HUES6 (cell line): Measurements from ENCODE around the gene NBL1.

Experiments
- H3K27ac ChIP-seq: 2 replicates; pipeline ENCODE4 v1.7.0; 2013; ENCODE audit warnings: low read depth, mild to moderate bottlenecking, low read length, inconsistent platforms
- H3K27me3 ChIP-seq: 2 replicates; pipeline ENCODE4 v1.6.1; 2013; ENCODE audit warnings: low read length; ENCODE audit not compliant: control insufficient read depth, insufficient read depth
- H3K36me3 ChIP-seq: 2 replicates; pipeline ENCODE4 v1.6.1; 2013; ENCODE audit warnings: low read length; ENCODE audit not compliant: control insufficient read depth, insufficient read depth
- H3K4me1 ChIP-seq: 2 replicates; pipeline ENCODE4 v1.6.1; 2013; ENCODE audit warnings: low read length; ENCODE audit not compliant: control insufficient read depth, insufficient read depth
- H3K4me3 ChIP-seq: 2 replicates; pipeline ENCODE4 v1.5.1; 2013; ENCODE audit warnings: low read depth, low read length
- H3K9ac ChIP-seq: one replicate; pipeline ENCODE4 v1.6.1; 2013; ENCODE audit warnings: mild to moderate bottlenecking, low read length
- H3K9me3 ChIP-seq: 2 replicates; pipeline ENCODE4 v1.6.1; 2013; ENCODE audit warnings: low read depth, low read length; ENCODE audit not compliant: control insufficient read depth, insufficient read depth

Gene NBL1

GRCh38 chr1:19647643-19648042, 3.5 kb downstream of the NBL1 start:
- Histone ChIP-seq H3K27me3 (peaks cover 35% of the 10 kb centered on the region), H3K9me3 (no peaks in the 10 kb centered on the region), H3K36me3 (no peaks in the 10 kb centered on the region), H3K9ac (no peak overlapping the region), H3K4me3 (no peak overlapping the region), H3K4me1 (peaks cover 22% of the 10 kb centered on the region; the same call in 1 of the 2 replicates), H3K27ac (no peak overlapping the region)

GRCh38 chr1:19648239-19648638, 4.1 kb downstream of the NBL1 start:
- Histone ChIP-seq H3K27ac (no peak overlapping the region), H3K36me3 (no peaks in the 10 kb centered on the region), H3K4me1 (peaks cover 21% of the 10 kb centered on the region; the same call in 1 of the 2 replicates), H3K9me3 (no peaks in the 10 kb centered on the region), H3K27me3 (peaks cover 29% of the 10 kb centered on the region), H3K4me3 (no peak overlapping the region), H3K9ac (no peak overlapping the region)

GRCh38 chr1:19648689-19649088, 4.6 kb downstream of the NBL1 start:
- H3K27ac ChIP-seq: no peak overlapping the region
- peaks cover 24% of the 10 kb centered on the region for H3K27me3 ChIP-seq
- no peaks in the 10 kb centered on the region for H3K9me3 ChIP-seq
- peaks cover 21% of the 10 kb centered on the region; the same call in 1 of the 2 replicates for H3K4me1 ChIP-seq
- no peaks in the 10 kb centered on the region for H3K36me3 ChIP-seq
- no peak overlapping the region for H3K4me3 ChIP-seq
- no peak overlapping the region for H3K9ac ChIP-seq

- Histone ChIP-seq H3K4me3 (no peak overlapping the region), H3K4me1 (peaks cover 21% of the 10 kb centered on the region; the same call in 1 of the 2 replicates), H3K27me3 (peaks cover 10% of the 10 kb centered on the region), H3K36me3 (no peaks in the 10 kb centered on the region), H3K9me3 (no peaks in the 10 kb centered on the region), H3K27ac (no peak overlapping the region), H3K9ac (no peak overlapping the region)
Observed at GRCh38 chr1:19650416-19651140, 6.5 kb downstream of the NBL1 start.

GRCh38 chr1:19651141-19651737, 7.1 kb downstream of the NBL1 start:
- peaks cover 4% of the 10 kb centered on the region for H3K27me3 ChIP-seq
- peaks cover 16% of the 10 kb centered on the region; the same call in 1 of the 2 replicates for H3K4me1 ChIP-seq
- no peak overlapping the region for H3K9ac ChIP-seq
- H3K4me3 ChIP-seq: no peak overlapping the region
- no peaks in the 10 kb centered on the region for H3K9me3 ChIP-seq
- H3K36me3 ChIP-seq: no peaks in the 10 kb centered on the region
- no peak overlapping the region for H3K27ac ChIP-seq

GRCh38 chr1:19654386-19654785, 10.3 kb downstream of the NBL1 start:
- Histone ChIP-seq H3K27ac (peak overlapping the region; percentile 80), H3K4me3 (no peak overlapping the region), H3K36me3 (no peaks in the 10 kb centered on the region), H3K9ac (peak overlapping the region; percentile 59), H3K4me1 (peaks cover 16% of the 10 kb centered on the region; the same call in 1 of the 2 replicates), H3K9me3 (no peaks in the 10 kb centered on the region), H3K27me3 (no peaks in the 10 kb centered on the region)

GRCh38 chr1:19654886-19655717, 11.0 kb downstream of the NBL1 start:
- H3K4me3 ChIP-seq: no peak overlapping the region
- H3K27me3 ChIP-seq: no peaks in the 10 kb centered on the region
- H3K9ac ChIP-seq: no peak overlapping the region
- H3K4me1 ChIP-seq: peaks cover 16% of the 10 kb centered on the region; the same call in 1 of the 2 replicates
- H3K36me3 ChIP-seq: no peaks in the 10 kb centered on the region
- H3K27ac ChIP-seq: peak overlapping the region; percentile 80; the same call in 1 of the 2 replicates
- H3K9me3 ChIP-seq: no peaks in the 10 kb centered on the region

- H3K9me3 ChIP-seq: no peaks in the 10 kb centered on the region
- H3K4me3 ChIP-seq: no peak overlapping the region
- H3K27me3 ChIP-seq: no peaks in the 10 kb centered on the region
- H3K9ac ChIP-seq: no peak overlapping the region
- H3K27ac ChIP-seq: no peak overlapping the region
- no peaks in the 10 kb centered on the region for H3K36me3 ChIP-seq
- peaks cover 15% of the 10 kb centered on the region; the same call in 1 of the 2 replicates for H3K4me1 ChIP-seq
Observed at GRCh38 chr1:19655718-19656080, 11.6 kb downstream of the NBL1 start.

- no peak overlapping the region for H3K4me3 ChIP-seq
- H3K27ac ChIP-seq: no peak overlapping the region
- H3K27me3 ChIP-seq: no peaks in the 10 kb centered on the region
- no peaks in the 10 kb centered on the region for H3K36me3 ChIP-seq
- peaks cover 11% of the 10 kb centered on the region; the same call in 1 of the 2 replicates for H3K4me1 ChIP-seq
- H3K9me3 ChIP-seq: no peaks in the 10 kb centered on the region
- H3K9ac ChIP-seq: no peak overlapping the region
Observed at GRCh38 chr1:19656134-19656779, 12.1 kb downstream of the NBL1 start.

- no peak overlapping the region for H3K4me3 ChIP-seq
Observed at GRCh38 chr1:19656780-19657466, 12.8 kb downstream of the NBL1 start.

More at GRCh38 chr1:19656780-19657466, 12.8 kb downstream of the NBL1 start:
- Histone ChIP-seq H3K36me3 (no peaks in the 10 kb centered on the region), H3K4me1 (peaks cover 11% of the 10 kb centered on the region; the same call in 1 of the 2 replicates), H3K9ac (no peak overlapping the region), H3K27ac (no peak overlapping the region), H3K27me3 (peaks cover 2% of the 10 kb centered on the region), H3K9me3 (no peaks in the 10 kb centered on the region)
